GM08714 (cell line): Measurements from ENCODE around the gene GLS2.
"Not testable (repeated sequence)": the region's sequence is repeated elsewhere in the genome, so short reads cannot be mapped to it uniquely, and the experiment has no call there.

Source experiments
- H3K4me3 ChIP-seq: fragments of 200-500 bp; sonication (Bioruptor generic); 2 replicates; pipeline ENCODE4 v1.5.1; 2014; ENCODE audit warnings: mild to moderate bottlenecking, low read length, inconsistent platforms
- ZNF274 ChIP-seq: IDR thresholded peaks from 2 replicates; pipeline ENCODE4 v1.6.1; 2012; ENCODE audit warnings: mild to moderate bottlenecking, low read depth, low read length

The GLS2 gene

DNA sequence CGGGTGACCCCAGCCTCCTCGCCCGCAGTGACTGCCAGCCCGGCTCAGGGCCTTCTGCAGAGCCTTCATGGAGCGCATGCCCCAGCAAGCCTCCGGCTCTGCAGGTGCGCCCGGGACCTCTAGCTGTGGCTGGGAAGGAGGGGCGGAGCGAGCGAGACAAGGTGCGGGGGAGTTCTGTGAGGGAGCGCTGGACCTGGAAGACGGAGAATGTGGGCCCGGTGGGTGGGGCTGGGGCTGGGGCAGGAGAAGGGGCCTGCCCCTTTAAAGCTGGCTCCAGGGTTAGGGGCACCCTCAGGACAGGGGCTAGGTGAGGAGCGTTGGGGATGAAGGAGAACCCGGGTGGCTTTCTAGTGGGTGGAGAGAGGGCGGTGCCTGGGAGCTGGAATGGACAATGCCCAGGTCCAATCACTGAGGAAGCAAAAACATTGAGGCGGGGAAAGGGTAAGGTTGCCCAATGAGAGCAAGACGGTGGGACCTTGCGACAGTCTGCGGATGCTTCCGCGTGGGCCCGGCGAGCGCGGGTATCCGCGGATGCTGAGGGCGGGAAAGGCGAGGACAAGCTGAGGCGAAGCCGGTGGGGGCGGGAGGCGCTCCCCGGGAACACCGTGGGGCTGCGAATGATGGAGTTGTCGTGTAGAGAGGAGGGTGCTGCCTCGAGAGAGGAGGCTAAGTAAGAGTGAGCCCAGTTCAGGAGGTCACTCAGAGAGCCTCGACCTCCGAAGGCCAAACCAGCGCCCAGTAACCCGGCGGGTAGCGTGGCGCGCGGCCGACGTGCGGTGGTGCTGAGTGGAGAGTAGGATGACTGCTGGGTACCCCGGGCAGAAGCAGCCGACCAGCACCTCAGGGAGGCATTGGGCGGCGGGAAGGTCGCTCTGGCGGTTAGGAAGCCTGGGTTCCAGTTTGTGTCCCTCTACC lies at the start of gene GLS2:
TSS of gene GLS2 (minus strand) at position 121 of the 915 bp plus-strand sequence. CDS start at position 78, 43 bp downstream.
- TF ChIP-seq ZNF274 = no peak
- peak within 1 kb of the TSS; percentile 36; the same call in 1 of the 2 replicates for H3K4me3 ChIP-seq

DNA sequence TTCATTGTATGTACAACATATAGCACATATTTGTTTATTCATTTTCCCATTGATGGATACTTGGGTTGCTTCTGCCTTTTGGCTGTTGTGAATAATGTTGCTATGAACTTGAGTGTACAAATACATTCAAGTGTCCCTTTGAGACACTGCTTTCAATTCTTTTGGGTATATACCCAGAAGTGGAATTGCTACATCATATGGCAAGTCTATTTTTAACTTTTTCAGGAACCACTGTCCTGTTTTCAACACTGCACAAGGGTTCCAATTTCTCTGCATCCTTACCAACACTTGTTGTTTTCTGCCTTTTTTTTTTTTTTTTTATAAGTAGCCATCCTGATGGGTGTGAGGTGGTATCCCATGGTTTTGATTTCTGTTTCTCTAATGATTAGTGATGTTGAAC lies 49.6 kb upstream of the GLS2 start:
- no peak for TF ChIP-seq ZNF274

DNA sequence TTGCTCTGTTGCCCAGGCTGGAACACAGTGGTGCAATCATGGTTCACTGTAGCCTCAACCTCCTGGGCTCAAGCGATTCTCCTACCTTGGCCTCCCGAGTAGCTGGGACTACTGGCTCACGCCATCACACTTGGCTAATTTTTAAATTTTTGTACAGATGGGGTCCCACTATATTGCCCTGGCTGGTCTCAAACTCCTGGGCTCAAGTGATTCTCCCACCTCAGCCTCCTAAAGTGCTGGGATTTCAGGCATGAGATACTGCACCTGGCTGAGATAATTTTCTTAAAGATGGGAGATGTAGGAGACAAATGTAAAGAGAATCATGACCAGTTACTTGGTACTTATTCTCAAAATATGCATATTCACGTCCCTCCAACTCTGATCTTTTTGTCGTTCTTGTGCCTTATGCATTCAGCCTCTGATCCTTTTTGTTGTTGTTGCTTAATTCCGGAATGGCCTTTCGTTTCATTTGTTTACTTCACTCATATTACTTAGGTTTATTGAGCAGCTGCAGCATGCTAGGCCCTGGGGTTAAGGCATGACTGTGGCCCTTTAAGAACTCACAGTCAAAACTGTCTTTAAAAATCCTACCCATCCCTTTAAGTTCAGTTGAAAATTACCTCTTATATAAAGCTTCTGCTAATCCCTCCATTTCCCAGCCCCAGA lies 42.6 kb upstream of the GLS2 start:
- H3K4me3 ChIP-seq = no peak overlapping the region
- TF ChIP-seq ZNF274 = no peak

More for the DNA sequence above, 49.6 kb upstream of the GLS2 start:
- no peak overlapping the region for H3K4me3 ChIP-seq

DNA sequence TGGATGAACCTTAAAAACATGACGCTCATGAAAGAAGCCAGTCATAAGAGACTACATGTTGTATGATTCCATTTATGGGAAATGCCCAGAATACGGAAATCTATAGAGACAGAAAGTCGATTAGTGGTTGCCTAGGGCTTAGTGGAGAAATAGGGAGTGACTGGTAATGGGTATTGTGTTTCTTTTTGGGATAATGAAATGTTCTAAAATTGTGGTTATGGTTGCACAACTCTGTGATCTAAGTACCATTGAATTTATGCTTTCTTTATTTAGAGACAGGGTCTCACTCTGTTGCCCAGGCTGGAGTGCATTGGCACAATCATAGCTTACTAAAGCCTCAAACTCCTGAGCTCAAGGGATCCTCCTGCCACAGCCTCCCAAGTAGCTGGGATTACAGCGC lies 41.7 kb upstream of the GLS2 start:
- no peak for TF ChIP-seq ZNF274
- no peak overlapping the region for H3K4me3 ChIP-seq

DNA sequence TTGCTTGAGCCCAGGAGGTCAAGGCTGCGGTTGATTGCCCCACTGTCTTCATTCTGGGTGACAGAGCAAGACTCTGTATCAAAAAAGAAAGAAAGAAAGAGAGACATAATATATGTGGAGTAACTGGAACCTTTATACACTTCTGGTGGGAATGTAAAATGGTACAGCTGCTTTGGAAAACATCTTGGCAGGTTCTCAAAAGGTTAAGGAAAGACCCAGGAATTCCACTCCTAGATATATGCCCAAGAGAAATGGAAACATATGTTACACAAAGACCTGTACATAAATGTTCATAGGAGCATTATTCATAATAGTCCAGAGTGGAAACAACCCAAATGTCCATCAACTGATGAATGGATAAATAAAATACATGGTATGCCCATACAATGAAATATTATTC lies 40.9 kb upstream of the GLS2 start:
- no peak for TF ChIP-seq ZNF274

DNA sequence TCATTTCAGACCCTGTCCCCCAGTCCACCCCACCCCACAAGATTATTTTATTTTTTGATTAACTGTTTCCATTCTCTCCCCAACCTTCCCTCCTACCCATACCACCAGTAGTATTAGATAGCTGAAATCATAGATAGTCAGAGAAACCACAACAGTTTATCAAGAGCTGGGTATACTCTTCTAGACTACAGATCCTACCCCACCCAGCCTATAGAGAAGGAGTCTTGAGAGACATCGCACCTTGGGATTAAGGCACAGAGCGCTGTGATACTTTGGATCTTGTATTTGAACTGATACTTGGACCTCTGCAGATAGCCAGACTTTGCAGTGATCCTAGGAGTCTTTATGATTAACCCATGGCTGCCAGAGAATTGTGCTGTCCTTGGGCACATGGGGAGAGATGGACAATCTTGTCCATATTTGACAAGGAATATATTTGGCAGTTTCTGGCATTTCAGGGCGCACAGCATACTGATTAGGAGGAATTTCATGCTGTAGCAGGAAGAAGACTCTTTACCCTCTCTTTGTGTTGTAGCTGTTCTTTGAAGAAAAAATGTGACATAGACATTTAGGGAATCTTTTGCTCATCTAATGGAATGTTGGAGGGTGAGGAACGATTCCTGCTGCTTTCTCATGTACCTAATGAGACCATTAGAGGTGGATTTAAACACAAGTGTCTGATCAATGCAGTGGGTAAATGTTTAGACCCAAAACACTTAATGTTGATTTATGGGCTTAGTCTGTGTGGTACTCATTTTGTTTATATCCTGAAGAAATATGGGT lies 34.6 kb upstream of the GLS2 start:
- H3K4me3 ChIP-seq = peak overlapping the region; percentile 95
- no peak for TF ChIP-seq ZNF274

More for the DNA sequence above, 40.9 kb upstream of the GLS2 start:
- H3K4me3 ChIP-seq = no peak overlapping the region

DNA sequence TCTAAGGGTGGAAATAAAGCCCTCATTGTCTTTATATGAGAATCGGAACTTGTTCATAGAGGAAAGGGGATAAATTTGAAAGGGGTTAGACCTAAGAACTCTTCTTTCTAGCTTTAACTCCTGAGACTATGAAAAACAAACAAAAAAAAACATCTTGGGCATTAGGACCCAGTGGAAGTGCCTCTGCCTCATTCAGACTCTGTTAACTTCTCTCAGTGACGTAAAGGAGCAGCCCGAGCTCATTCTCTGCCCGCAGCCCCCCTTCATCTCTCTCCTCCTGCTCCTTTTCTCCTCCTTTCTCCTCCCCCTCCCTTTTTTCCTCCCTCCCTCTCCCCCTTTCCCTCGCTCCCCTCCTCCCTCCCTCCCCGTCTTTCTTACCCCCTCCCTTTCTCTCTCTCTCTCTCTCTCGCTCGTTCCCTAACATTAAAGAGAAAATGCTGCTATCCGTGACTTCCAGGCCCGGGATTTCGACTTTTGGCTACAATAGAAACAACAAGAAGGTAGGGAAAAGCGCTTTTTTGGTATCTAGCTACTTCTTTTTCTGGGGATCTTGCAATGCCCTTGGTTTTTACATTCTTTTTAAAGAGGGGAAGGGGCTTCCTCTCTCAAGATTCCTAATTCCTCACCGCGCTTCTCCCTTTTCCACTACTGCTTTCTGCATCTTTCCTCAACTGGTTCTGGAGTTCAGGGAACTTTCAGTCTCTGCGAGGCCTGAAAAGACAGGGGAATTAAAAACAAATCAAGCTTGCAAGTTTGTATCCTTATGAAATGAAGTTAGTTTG lies 33.8 kb upstream of the GLS2 start, which contains the start of gene RBMS2:
TSS of gene RBMS2 (plus strand) at position 231 of the 782 bp plus-strand sequence. CDS start at position 435, 204 bp downstream.
- H3K4me3 ChIP-seq = peak within 1 kb of the TSS; percentile 95
- TF ChIP-seq ZNF274 = no peak

DNA sequence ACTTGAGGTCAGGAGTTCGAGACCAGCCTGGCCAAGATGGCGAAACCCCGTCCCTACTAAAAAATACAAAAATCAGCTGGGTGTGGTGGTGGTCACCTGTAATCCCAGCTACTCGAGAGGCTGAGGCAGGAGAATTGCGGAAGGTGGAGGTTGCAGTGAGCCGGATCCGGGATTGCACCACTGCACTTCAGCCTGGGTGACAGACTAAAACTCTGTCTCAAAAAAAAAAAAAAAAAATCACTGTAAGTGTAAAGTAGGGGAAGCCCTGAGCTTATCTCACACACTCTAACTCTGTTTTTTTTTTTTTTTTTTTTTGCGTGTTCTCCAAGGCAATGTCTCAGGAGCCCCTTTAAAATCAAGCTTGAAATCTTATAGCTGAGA lies 33.2 kb upstream of the GLS2 start:
- TF ChIP-seq ZNF274 = no peak
- 0 out of 2 replicates have a peak overlapping the region, but pooled peaks have one; percentile 95 for H3K4me3 ChIP-seq

DNA sequence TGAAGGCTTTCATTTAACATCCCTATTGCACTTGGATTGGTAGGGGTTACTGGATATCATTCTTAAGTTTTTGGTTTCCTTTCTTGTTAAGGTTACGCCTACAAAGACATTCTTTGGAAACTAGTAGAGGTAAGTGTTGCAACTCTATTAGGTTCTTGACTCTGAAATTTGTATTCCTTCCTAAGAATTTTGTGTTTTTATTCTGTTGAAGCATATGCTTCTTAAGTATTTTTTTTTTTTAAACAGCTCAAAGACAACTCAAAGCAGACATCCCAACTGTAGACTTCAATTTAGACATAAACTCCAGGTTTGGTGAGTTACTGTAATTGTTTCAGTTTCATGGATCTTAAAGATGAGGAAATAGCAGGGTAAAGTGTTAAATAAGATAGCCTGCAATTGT lies 32.5 kb upstream of the GLS2 start:
- H3K4me3 ChIP-seq = no peak overlapping the region
- no peak for TF ChIP-seq ZNF274

DNA sequence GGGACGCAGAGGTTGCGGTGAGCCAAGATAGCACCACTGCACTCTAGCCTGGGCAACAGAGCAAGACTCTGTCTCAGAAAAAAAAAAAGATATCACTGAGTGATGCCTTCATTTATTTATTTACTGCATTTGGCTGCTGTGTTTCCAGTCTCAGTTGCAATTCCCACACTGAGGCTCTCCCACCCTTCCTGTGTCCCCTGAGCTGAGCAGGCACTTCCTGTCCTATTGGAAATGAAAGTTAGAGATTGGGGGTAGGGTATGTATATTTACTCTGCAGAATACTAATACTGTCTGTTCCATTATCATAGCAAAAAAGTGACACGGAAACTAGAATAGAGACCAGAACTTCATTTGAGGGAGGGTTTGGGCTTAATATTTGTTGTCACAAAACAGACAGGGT lies 32.1 kb upstream of the GLS2 start:
- no peak for TF ChIP-seq ZNF274

DNA sequence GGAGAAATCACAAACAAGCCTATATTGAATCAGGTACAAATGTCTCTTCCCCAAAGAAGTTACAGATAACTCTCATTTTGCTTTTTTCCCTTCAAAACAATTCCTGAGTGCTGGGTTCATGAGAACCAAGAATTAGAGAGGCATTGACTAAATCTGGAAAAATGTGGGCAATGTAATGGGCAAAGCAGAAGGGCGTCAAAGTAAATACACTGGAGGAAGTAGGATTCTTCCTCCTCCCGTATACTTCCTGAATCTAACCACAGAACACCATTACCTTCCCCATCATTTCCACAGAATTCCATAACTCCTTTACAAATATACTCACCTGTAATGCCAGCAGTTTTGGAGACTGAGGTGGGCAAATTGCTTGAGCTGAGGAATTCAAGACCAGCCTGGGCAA lies 30.6 kb upstream of the GLS2 start:
- no peak overlapping the region for H3K4me3 ChIP-seq
- no peak for TF ChIP-seq ZNF274

More for the DNA sequence above, 32.1 kb upstream of the GLS2 start:
- H3K4me3 ChIP-seq = no peak overlapping the region

DNA sequence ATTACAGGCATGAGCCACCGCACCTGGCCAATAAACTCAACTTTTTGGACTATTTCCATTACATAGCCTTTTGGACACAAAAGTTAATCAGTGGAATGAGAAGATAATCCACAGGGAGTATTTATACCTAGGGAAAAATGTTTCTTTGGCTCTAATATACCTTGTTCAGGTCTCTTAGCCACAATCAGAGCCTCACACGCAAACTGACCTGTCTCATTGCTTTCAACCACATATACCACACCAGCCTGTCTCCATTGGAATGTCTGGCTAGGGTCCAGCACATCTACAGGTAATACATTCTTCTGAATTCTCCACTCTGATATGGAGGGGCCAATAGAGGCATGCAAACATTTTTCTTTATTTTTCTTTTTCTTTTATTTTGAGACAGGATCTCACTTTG lies 29.9 kb upstream of the GLS2 start:
- TF ChIP-seq ZNF274 = no peak
- no peak overlapping the region for H3K4me3 ChIP-seq

DNA sequence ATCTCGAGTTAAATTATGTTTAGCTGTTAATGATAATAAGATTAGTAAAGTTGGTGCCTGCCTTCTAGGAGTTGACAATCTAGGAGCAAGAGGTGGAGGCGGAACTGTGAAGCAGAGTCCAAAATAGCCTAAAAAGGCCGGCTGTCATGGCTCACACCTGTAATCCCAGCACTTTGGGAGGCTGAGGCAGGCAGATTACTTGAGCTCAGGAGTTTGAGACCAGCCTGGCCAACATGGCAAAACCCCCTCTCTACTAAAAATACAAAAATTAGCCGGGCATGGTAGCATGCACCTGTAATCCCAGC lies 26.0 kb upstream of the GLS2 start:
- H3K4me3 ChIP-seq = not testable (repeated sequence)

DNA sequence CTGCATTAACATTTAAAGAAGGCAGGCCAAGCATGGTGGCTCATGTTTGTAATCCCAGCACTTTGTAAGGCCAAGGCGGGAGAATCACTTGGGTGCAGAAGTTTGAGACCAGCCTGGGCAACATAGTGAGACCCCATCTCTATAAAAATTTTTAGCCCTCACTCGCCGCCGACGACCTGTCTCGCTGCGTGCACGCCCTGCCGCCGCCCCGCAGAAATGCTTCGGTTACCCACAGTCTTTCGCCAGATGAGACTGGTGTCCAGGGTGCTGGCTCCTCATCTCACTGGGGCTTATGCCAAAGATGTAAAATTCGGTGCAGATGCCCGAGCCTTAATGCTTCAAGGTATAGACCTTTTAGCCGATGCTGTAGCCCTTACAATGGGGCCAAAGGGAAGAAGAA lies 22.8 kb upstream of the GLS2 start:
- H3K4me3 ChIP-seq = no peak overlapping the region
- no peak for TF ChIP-seq ZNF274

DNA sequence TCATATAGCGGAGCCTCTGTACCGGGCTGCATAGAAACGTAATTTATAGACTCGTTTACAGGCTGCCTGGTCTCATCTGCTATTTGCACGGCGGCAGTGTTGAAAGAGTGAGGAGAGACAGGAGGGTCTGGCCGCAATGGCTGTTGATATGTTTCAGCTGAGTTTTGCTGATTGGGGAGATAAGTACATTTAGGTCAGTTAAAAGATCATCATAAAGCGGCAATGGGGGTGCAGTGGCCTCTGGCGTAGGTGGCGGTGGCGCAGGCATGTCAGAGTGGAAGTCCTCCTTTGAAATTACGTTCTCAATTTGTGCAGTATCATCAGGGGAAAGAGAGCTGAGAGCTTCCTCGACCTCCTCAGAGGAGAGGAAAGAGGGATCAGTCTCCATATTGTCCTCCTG lies 11.9 kb upstream of the GLS2 start:
- H3K4me3 ChIP-seq = not testable (repeated sequence)

DNA sequence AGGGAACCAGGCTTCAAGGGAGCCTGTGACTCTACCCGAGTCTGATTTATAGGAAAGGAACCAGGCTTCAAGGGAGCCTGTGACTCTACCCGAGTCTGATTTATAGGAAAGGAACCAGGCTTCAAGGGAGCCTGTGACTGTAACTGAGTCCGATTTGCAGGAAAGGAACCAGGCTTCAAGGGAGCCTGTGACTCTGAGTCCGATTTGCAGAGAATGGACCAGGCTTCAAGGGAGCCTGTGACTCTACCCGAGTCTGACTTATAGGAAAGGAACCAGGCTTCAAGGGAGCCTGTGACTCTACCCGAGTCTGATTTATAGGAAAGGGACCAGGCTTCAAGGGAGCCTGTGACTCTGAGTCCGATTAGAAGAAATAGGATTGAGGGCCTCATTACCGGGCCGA lies 11.5 kb upstream of the GLS2 start:
- H3K4me3 ChIP-seq = not testable (repeated sequence)

DNA sequence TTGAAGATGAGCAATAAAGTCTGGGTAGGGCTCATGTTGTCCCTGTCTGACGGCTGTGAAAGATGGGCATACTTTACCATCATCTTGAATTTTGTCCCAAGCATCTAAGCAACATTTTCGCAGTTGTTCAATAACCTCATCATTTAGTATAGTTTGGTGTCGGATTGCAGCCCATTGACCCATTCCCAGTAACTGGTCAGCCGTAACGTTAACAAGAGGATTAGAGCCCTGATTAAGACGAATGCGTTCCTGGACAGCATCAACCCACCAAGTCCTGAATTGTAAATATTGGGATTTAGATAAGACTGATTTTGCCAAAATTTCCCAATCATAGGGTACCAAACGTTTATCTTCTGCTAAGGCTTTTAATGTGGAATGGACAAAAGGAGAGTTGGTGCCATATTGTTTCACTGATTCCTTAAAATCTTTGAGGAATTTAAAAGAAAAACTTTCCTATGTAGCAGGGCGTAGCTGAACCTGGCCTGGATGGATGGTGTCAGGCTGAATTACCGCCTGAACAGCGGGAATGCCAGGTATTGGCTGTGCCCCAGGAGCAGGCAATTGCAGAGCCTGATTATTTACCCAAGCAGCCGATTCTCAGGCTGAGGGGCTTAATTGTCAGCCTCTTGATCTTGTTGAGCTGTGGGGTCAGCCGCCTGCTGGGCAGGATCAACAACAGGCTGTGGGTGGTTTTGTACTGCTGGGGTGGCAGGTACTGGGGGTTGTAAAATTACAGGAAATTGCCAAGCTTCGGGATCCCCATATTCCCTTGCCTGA lies 10.4 kb upstream of the GLS2 start:
- not testable (repeated sequence) for H3K4me3 ChIP-seq

DNA sequence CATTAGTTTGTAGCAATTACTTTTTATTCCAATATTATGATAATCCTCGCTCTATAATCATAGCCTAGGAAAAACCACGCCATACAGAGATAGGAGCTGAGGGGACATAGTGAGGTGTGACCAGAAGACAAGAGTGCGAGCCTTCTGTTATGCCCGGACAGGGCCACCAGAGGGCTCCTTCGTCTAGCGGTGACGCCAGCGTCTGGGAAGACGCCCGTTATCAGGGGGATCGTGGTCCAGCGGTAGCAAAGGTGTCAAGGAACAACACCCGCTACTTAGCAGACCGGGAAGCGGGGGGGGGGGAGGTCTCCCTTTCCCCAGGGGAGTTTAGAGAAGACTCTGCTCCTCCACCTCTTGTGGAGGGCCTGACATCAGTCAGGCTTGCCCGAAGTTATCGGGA lies 8.7 kb upstream of the GLS2 start:
- not testable (repeated sequence) for H3K4me3 ChIP-seq
